ENCODE results near the gene PPM1D.

GRCh38 chr17:60676758-60677307 lies 76.8 kb downstream of the PPM1D start:
- TF ChIP-seq, protein P1, sequence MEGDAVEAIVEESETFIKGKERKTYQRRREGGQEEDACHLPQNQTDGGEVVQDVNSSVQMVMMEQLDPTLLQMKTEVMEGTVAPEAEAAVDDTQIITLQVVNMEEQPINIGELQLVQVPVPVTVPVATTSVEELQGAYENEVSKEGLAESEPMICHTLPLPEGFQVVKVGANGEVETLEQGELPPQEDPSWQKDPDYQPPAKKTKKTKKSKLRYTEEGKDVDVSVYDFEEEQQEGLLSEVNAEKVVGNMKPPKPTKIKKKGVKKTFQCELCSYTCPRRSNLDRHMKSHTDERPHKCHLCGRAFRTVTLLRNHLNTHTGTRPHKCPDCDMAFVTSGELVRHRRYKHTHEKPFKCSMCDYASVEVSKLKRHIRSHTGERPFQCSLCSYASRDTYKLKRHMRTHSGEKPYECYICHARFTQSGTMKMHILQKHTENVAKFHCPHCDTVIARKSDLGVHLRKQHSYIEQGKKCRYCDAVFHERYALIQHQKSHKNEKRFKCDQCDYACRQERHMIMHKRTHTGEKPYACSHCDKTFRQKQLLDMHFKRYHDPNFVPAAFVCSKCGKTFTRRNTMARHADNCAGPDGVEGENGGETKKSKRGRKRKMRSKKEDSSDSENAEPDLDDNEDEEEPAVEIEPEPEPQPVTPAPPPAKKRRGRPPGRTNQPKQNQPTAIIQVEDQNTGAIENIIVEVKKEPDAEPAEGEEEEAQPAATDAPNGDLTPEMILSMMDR (conservative IDR thresholded peaks at IDR 0.05; ENCODE audit: low read length): no peak
- no peak for TF ChIP-seq EZH2phosphoT487 (IDR thresholded peaks at IDR 0.05; ENCODE audit: borderline replicate concordance, low read depth, low read length)
